Mesodermal cell (in vitro differentiated cells): Measurements from ENCODE around the gene PLXNA4.

ENCODE experiments used
- H3K27ac ChIP-seq: 2 replicates; pipeline ENCODE4 v1.7.0; 2013; ENCODE audit warnings: mild to moderate bottlenecking, low read depth, low read length, moderate library complexity; ENCODE audit not compliant: severe bottlenecking
- H3K36me3 ChIP-seq: 2 replicates; pipeline ENCODE4 v1.7.1; 2013; ENCODE audit warnings: mild to moderate bottlenecking, low read length, moderate library complexity; ENCODE audit not compliant: control insufficient read depth, insufficient read depth
- H3K4me1 ChIP-seq: one replicate; pipeline ENCODE4 v1.7.1; 2013; ENCODE audit warnings: mild to moderate bottlenecking, low read length; ENCODE audit not compliant: insufficient read depth, control insufficient read depth, poor library complexity, severe bottlenecking
- H3K4me3 ChIP-seq: 2 replicates; pipeline ENCODE4 v1.7.0; 2013; ENCODE audit warnings: low read length, control low read depth, mild to moderate bottlenecking; ENCODE audit not compliant: insufficient read depth, poor library complexity, severe bottlenecking; ENCODE audit errors: extremely low read depth
- H3K9me3 ChIP-seq: 2 replicates; pipeline ENCODE4 v1.7.1; 2013; ENCODE audit warnings: mild to moderate bottlenecking, low read length, moderate library complexity; ENCODE audit not compliant: control insufficient read depth
- WGBS, 2 experiments: methylation state at CpG; one replicate each; pipeline ENCODE4 v1.1.5; 2013; ENCODE audit warnings: missing lambda C conversion rate in 2 of 2; ENCODE audit not compliant: insufficient coverage in 2 of 2; 5-methylcytosine and 5-hydroxymethylcytosine counted together

PLXNA4 gene

GRCh38 chr7:132226046-132226956 is 350.0 kb downstream of the PLXNA4 start:
- no peaks in the 10 kb centered on the region for H3K9me3 ChIP-seq
- H3K4me1 ChIP-seq, result no peaks in the 10 kb centered on the region
- H3K4me3 ChIP-seq, result no peak overlapping the region
- no peaks in the 10 kb centered on the region for H3K36me3 ChIP-seq
- H3K27ac ChIP-seq, result no peak overlapping the region
- 78 to 86% methylated on average over 8 to 9 of the region's 11 CpGs for WGBS, 2 experiments

- Histone ChIP-seq H3K27ac (no peak overlapping the region), H3K36me3 (no peaks in the 10 kb centered on the region), H3K4me1 (no peaks in the 10 kb centered on the region), H3K4me3 (no peak overlapping the region), H3K9me3 (no peaks in the 10 kb centered on the region)
- 85 to 92% methylated on average over 4 to 5 of the region's 8 CpGs for WGBS, 2 experiments
Measured at GRCh38 chr7:132225216-132226030, 350.8 kb downstream of the PLXNA4 start.

GRCh38 chr7:132221356-132221755 is 354.9 kb downstream of the PLXNA4 start:
- Histone ChIP-seq H3K36me3 (no peaks in the 10 kb centered on the region), H3K4me1 (no peaks in the 10 kb centered on the region), H3K9me3 (no peaks in the 10 kb centered on the region), H3K4me3 (no peak overlapping the region), H3K27ac (no peak overlapping the region)

GRCh38 chr7:132220060-132220459 is 356.2 kb downstream of the PLXNA4 start:
- no peak overlapping the region for H3K27ac ChIP-seq
- no peaks in the 10 kb centered on the region for H3K36me3 ChIP-seq
- no peak overlapping the region for H3K4me3 ChIP-seq
- 57 to 75% methylated on average over 1 of the region's 1 CpG for WGBS, 2 experiments
- H3K9me3 ChIP-seq, result no peaks in the 10 kb centered on the region
- no peaks in the 10 kb centered on the region for H3K4me1 ChIP-seq

GRCh38 chr7:132218876-132219275 is 357.4 kb downstream of the PLXNA4 start:
- no peaks in the 10 kb centered on the region for H3K9me3 ChIP-seq
- no peaks in the 10 kb centered on the region for H3K36me3 ChIP-seq
- no peak overlapping the region for H3K4me3 ChIP-seq
- H3K4me1 ChIP-seq, result no peaks in the 10 kb centered on the region
- WGBS, 2 experiments, result 76 to 80% methylated on average over 3 to 4 of the region's 4 CpGs
- no peak overlapping the region for H3K27ac ChIP-seq

- WGBS, 2 experiments, result 58 to 97% methylated on average over 4 of the region's 8 CpGs
- Histone ChIP-seq H3K4me1 (no peaks in the 10 kb centered on the region), H3K9me3 (no peaks in the 10 kb centered on the region), H3K4me3 (no peak overlapping the region), H3K27ac (no peak overlapping the region), H3K36me3 (no peaks in the 10 kb centered on the region)
Measured at GRCh38 chr7:132216847-132217525, 359.3 kb downstream of the PLXNA4 start.

GRCh38 chr7:132214452-132214851 is 361.8 kb downstream of the PLXNA4 start:
- H3K9me3 ChIP-seq, result no peaks in the 10 kb centered on the region

GRCh38 chr7:132213583-132213982 is 362.7 kb downstream of the PLXNA4 start:
- Histone ChIP-seq H3K9me3 (no peaks in the 10 kb centered on the region), H3K27ac (no peak overlapping the region), H3K4me1 (no peaks in the 10 kb centered on the region), H3K36me3 (no peaks in the 10 kb centered on the region), H3K4me3 (no peak overlapping the region)
- 93 to 96% methylated on average over 2 to 4 of the region's 5 CpGs for WGBS, 2 experiments

More at GRCh38 chr7:132214452-132214851, 361.8 kb downstream of the PLXNA4 start:
- no peaks in the 10 kb centered on the region for H3K36me3 ChIP-seq
- H3K4me1 ChIP-seq, result no peaks in the 10 kb centered on the region
- 61 to 70% methylated on average over 6 of the region's 6 CpGs for WGBS, 2 experiments
- H3K4me3 ChIP-seq, result no peak overlapping the region
- H3K27ac ChIP-seq, result no peak overlapping the region

- WGBS, 2 experiments, result 100% methylated on average over 1 to 3 of the region's 4 CpGs
- Histone ChIP-seq H3K36me3 (no peaks in the 10 kb centered on the region), H3K4me3 (no peak overlapping the region), H3K4me1 (no peaks in the 10 kb centered on the region), H3K9me3 (no peaks in the 10 kb centered on the region), H3K27ac (no peak overlapping the region)
Measured at GRCh38 chr7:132211971-132212370, 364.3 kb downstream of the PLXNA4 start.

GRCh38 chr7:132210821-132211220 is 365.4 kb downstream of the PLXNA4 start:
- no peaks in the 10 kb centered on the region for H3K9me3 ChIP-seq
- no peaks in the 10 kb centered on the region for H3K4me1 ChIP-seq
- WGBS, 2 experiments, result 93 to 97% methylated on average over 11 to 14 of the region's 14 CpGs

More at GRCh38 chr7:132210821-132211220, 365.4 kb downstream of the PLXNA4 start:
- Histone ChIP-seq H3K27ac (no peak overlapping the region), H3K4me3 (no peak overlapping the region), H3K36me3 (no peaks in the 10 kb centered on the region)
